ENCODE results near the gene GRB10.
"Not testable (repeated sequence)": the region's sequence is repeated elsewhere in the genome, so short reads cannot be mapped to it uniquely, and the experiment has no call there.

GRB10 gene

GRCh38 chr7:50554431-50555322, 228.0 kb downstream of the GRB10 start:
- Histone ChIP-seq H3K4me1 (ENCODE audit: control insufficient read depth, insufficient read depth, low read length, poor library complexity, severe bottlenecking) (no peaks in the 10 kb centered on the region), H3K4me3 (ENCODE audit: insufficient read depth, low read depth, low read length, poor library complexity, severe bottlenecking) (no peak overlapping the region), H3K36me3 (ENCODE audit: control insufficient read depth, insufficient read depth, low read length) (no peaks in the 10 kb centered on the region), H3K27me3 (replicated peaks; ENCODE audit: control insufficient read depth, insufficient read depth, low read length, poor library complexity, severe bottlenecking) (peaks cover 3% of the 10 kb centered on the region), H3K9me3 (ENCODE audit: control insufficient read depth, low read length) (no peaks in the 10 kb centered on the region), H3K27ac (ENCODE audit: insufficient read depth, low read length, poor library complexity, severe bottlenecking) (no peak overlapping the region)
- no peak for DNase-seq

- peaks cover 3% of the 10 kb centered on the region for H3K27me3 ChIP-seq (replicated peaks; ENCODE audit: control insufficient read depth, insufficient read depth, low read length, poor library complexity, severe bottlenecking)
- no peak for DNase-seq
- H3K27ac ChIP-seq (ENCODE audit: insufficient read depth, low read length, poor library complexity, severe bottlenecking): no peak overlapping the region
- H3K4me1 ChIP-seq (ENCODE audit: control insufficient read depth, insufficient read depth, low read length, poor library complexity, severe bottlenecking): no peaks in the 10 kb centered on the region
- H3K9me3 ChIP-seq (ENCODE audit: control insufficient read depth, low read length): no peaks in the 10 kb centered on the region
- H3K36me3 ChIP-seq (ENCODE audit: control insufficient read depth, insufficient read depth, low read length): no peaks in the 10 kb centered on the region
- no peak overlapping the region for H3K4me3 ChIP-seq (ENCODE audit: insufficient read depth, low read depth, low read length, poor library complexity, severe bottlenecking)
Measured at GRCh38 chr7:50553973-50554372, 228.7 kb downstream of the GRB10 start.

- Histone ChIP-seq H3K36me3 (ENCODE audit: control insufficient read depth, insufficient read depth, low read length) (no peaks in the 10 kb centered on the region), H3K4me3 (ENCODE audit: insufficient read depth, low read depth, low read length, poor library complexity, severe bottlenecking) (no peak overlapping the region), H3K4me1 (ENCODE audit: control insufficient read depth, insufficient read depth, low read length, poor library complexity, severe bottlenecking) (no peaks in the 10 kb centered on the region), H3K27me3 (replicated peaks; ENCODE audit: control insufficient read depth, insufficient read depth, low read length, poor library complexity, severe bottlenecking) (peaks cover 3% of the 10 kb centered on the region), H3K27ac (ENCODE audit: insufficient read depth, low read length, poor library complexity, severe bottlenecking) (no peak overlapping the region), H3K9me3 (ENCODE audit: control insufficient read depth, low read length) (no peaks in the 10 kb centered on the region)
- no peak for DNase-seq
Measured at GRCh38 chr7:50552921-50553320, 229.8 kb downstream of the GRB10 start.

- H3K4me1 ChIP-seq (ENCODE audit: control insufficient read depth, insufficient read depth, low read length, poor library complexity, severe bottlenecking): no peaks in the 10 kb centered on the region
- no peaks in the 10 kb centered on the region for H3K9me3 ChIP-seq (ENCODE audit: control insufficient read depth, low read length)
- H3K27me3 ChIP-seq (replicated peaks; ENCODE audit: control insufficient read depth, insufficient read depth, low read length, poor library complexity, severe bottlenecking): peaks cover 3% of the 10 kb centered on the region
- H3K27ac ChIP-seq (ENCODE audit: insufficient read depth, low read length, poor library complexity, severe bottlenecking): no peak overlapping the region
- H3K4me3 ChIP-seq (ENCODE audit: insufficient read depth, low read depth, low read length, poor library complexity, severe bottlenecking): no peak overlapping the region
- no peak for DNase-seq
- no peaks in the 10 kb centered on the region for H3K36me3 ChIP-seq (ENCODE audit: control insufficient read depth, insufficient read depth, low read length)
Measured at GRCh38 chr7:50552139-50552538, 230.6 kb downstream of the GRB10 start.

- not testable (repeated sequence) for H3K27me3 ChIP-seq (replicated peaks; ENCODE audit: control insufficient read depth, insufficient read depth, low read length, poor library complexity, severe bottlenecking); DNase-seq; H3K27ac ChIP-seq (ENCODE audit: insufficient read depth, low read length, poor library complexity, severe bottlenecking); H3K9me3 ChIP-seq (ENCODE audit: control insufficient read depth, low read length); H3K36me3 ChIP-seq (ENCODE audit: control insufficient read depth, insufficient read depth, low read length); H3K4me3 ChIP-seq (ENCODE audit: insufficient read depth, low read depth, low read length, poor library complexity, severe bottlenecking); H3K4me1 ChIP-seq (ENCODE audit: control insufficient read depth, insufficient read depth, low read length, poor library complexity, severe bottlenecking)
Measured at GRCh38 chr7:50545613-50546012, 237.1 kb downstream of the GRB10 start.

- H3K27ac ChIP-seq (ENCODE audit: insufficient read depth, low read length, poor library complexity, severe bottlenecking): no peak overlapping the region
- H3K9me3 ChIP-seq (ENCODE audit: control insufficient read depth, low read length): no peaks in the 10 kb centered on the region
- no peaks in the 10 kb centered on the region for H3K27me3 ChIP-seq (replicated peaks; ENCODE audit: control insufficient read depth, insufficient read depth, low read length, poor library complexity, severe bottlenecking)
- DNase-seq: no peak
- H3K4me1 ChIP-seq (ENCODE audit: control insufficient read depth, insufficient read depth, low read length, poor library complexity, severe bottlenecking): no peaks in the 10 kb centered on the region
- no peak overlapping the region for H3K4me3 ChIP-seq (ENCODE audit: insufficient read depth, low read depth, low read length, poor library complexity, severe bottlenecking)
- no peaks in the 10 kb centered on the region for H3K36me3 ChIP-seq (ENCODE audit: control insufficient read depth, insufficient read depth, low read length)
Measured at GRCh38 chr7:50544992-50545391, 237.7 kb downstream of the GRB10 start.

GRCh38 chr7:50543776-50544442, 238.8 kb downstream of the GRB10 start:
- H3K4me1 ChIP-seq (ENCODE audit: control insufficient read depth, insufficient read depth, low read length, poor library complexity, severe bottlenecking): no peaks in the 10 kb centered on the region
- no peaks in the 10 kb centered on the region for H3K9me3 ChIP-seq (ENCODE audit: control insufficient read depth, low read length)
- no peak overlapping the region for H3K4me3 ChIP-seq (ENCODE audit: insufficient read depth, low read depth, low read length, poor library complexity, severe bottlenecking)
- no peak for DNase-seq
- H3K27ac ChIP-seq (ENCODE audit: insufficient read depth, low read length, poor library complexity, severe bottlenecking): no peak overlapping the region
- H3K27me3 ChIP-seq (replicated peaks; ENCODE audit: control insufficient read depth, insufficient read depth, low read length, poor library complexity, severe bottlenecking): no peaks in the 10 kb centered on the region
- no peaks in the 10 kb centered on the region for H3K36me3 ChIP-seq (ENCODE audit: control insufficient read depth, insufficient read depth, low read length)

- Histone ChIP-seq H3K36me3 (ENCODE audit: control insufficient read depth, insufficient read depth, low read length) (no peaks in the 10 kb centered on the region), H3K4me3 (ENCODE audit: insufficient read depth, low read depth, low read length, poor library complexity, severe bottlenecking) (no peak overlapping the region), H3K27ac (ENCODE audit: insufficient read depth, low read length, poor library complexity, severe bottlenecking) (no peak overlapping the region), H3K4me1 (ENCODE audit: control insufficient read depth, insufficient read depth, low read length, poor library complexity, severe bottlenecking) (no peaks in the 10 kb centered on the region), H3K9me3 (ENCODE audit: control insufficient read depth, low read length) (no peaks in the 10 kb centered on the region), H3K27me3 (replicated peaks; ENCODE audit: control insufficient read depth, insufficient read depth, low read length, poor library complexity, severe bottlenecking) (no peaks in the 10 kb centered on the region)
- no peak for DNase-seq
Measured at GRCh38 chr7:50542132-50542531, 240.6 kb downstream of the GRB10 start.

- Histone ChIP-seq H3K4me1 (ENCODE audit: control insufficient read depth, insufficient read depth, low read length, poor library complexity, severe bottlenecking) (no peaks in the 10 kb centered on the region), H3K36me3 (ENCODE audit: control insufficient read depth, insufficient read depth, low read length) (no peaks in the 10 kb centered on the region), H3K27ac (ENCODE audit: insufficient read depth, low read length, poor library complexity, severe bottlenecking) (no peak overlapping the region), H3K27me3 (replicated peaks; ENCODE audit: control insufficient read depth, insufficient read depth, low read length, poor library complexity, severe bottlenecking) (no peaks in the 10 kb centered on the region), H3K9me3 (ENCODE audit: control insufficient read depth, low read length) (no peaks in the 10 kb centered on the region), H3K4me3 (ENCODE audit: insufficient read depth, low read depth, low read length, poor library complexity, severe bottlenecking) (no peak overlapping the region)
- no peak for DNase-seq
Measured at GRCh38 chr7:50540785-50541579, 241.7 kb downstream of the GRB10 start.
